IPS DF 6.9 (cell line): ENCODE results near the gene ARID3B.

ENCODE experiments used
- DNase-seq: peaks from one replicate; pipeline ENCODE4 v3.0.0-alpha.2; 2013; ENCODE audit warnings: low read depth, low spot score
- H3K27ac ChIP-seq: one replicate; pipeline ENCODE4 v1.5.1; 2013; ENCODE audit warnings: low read length, control low read depth
- H3K27me3 ChIP-seq: 2 replicates; pipeline ENCODE4 v1.6.1; 2013; ENCODE audit warnings: mild to moderate bottlenecking, low read length; ENCODE audit not compliant: control insufficient read depth, insufficient read depth
- H3K36me3 ChIP-seq: 2 replicates; pipeline ENCODE4 v1.6.1; 2013; ENCODE audit warnings: low read length; ENCODE audit not compliant: control insufficient read depth, insufficient read depth
- H3K4me1 ChIP-seq: 2 replicates; pipeline ENCODE4 v1.6.1; 2013; ENCODE audit warnings: low read length; ENCODE audit not compliant: control insufficient read depth, insufficient read depth
- H3K4me3 ChIP-seq: 2 replicates; pipeline ENCODE4 v1.5.1; 2013; ENCODE audit warnings: mild to moderate bottlenecking, low read length
- H3K9me3 ChIP-seq: 2 replicates; pipeline ENCODE4 v1.6.1; 2013; ENCODE audit warnings: low read length, inconsistent platforms; ENCODE audit not compliant: control insufficient read depth, insufficient read depth
- WGBS: extraction: QIAGEN DNeasy Blood & Tissue Kit; methylation state at CpG from one replicate; pipeline ENCODE4 v1.1.7; 2013; ENCODE audit warnings: mixed read lengths, missing lambda C conversion rate; ENCODE audit not compliant: insufficient read length, insufficient coverage; 5-methylcytosine and 5-hydroxymethylcytosine counted together

Gene ARID3B

GRCh38 chr15:74599156-74599555, 58.1 kb downstream of the ARID3B start:
- no peak for DNase-seq
- H3K27me3 ChIP-seq = no peaks in the 10 kb centered on the region
- no CpG with 5 or more reads among the region's 15 CpGs for WGBS
- no peaks in the 10 kb centered on the region for H3K9me3 ChIP-seq
- H3K27ac ChIP-seq = no peak overlapping the region
- no peak overlapping the region for H3K4me3 ChIP-seq
- peaks cover 2% of the 10 kb centered on the region; the same call in 1 of the 2 replicates for H3K4me1 ChIP-seq
- peaks cover 10% of the 10 kb centered on the region for H3K36me3 ChIP-seq

- no CpG with 5 or more reads among the region's 13 CpGs for WGBS
Measured at GRCh38 chr15:74603026-74603788, 62.2 kb downstream of the ARID3B start.

GRCh38 chr15:74603789-74604705, 63.0 kb downstream of the ARID3B start:
- H3K4me1 ChIP-seq = no peaks in the 10 kb centered on the region
- H3K27ac ChIP-seq = no peak overlapping the region
- DNase-seq = no peak
- H3K27me3 ChIP-seq = no peaks in the 10 kb centered on the region
- no CpG with 5 or more reads among the region's 11 CpGs for WGBS
- H3K4me3 ChIP-seq = no peak overlapping the region
- no peaks in the 10 kb centered on the region for H3K9me3 ChIP-seq
- no peaks in the 10 kb centered on the region; the same call in 1 of the 2 replicates for H3K36me3 ChIP-seq

More at GRCh38 chr15:74603026-74603788, 62.2 kb downstream of the ARID3B start:
- no peak for DNase-seq
- no peaks in the 10 kb centered on the region for H3K27me3 ChIP-seq
- no peak overlapping the region for H3K4me3 ChIP-seq
- H3K36me3 ChIP-seq = no peaks in the 10 kb centered on the region; the same call in 1 of the 2 replicates
- peaks cover 2% of the 10 kb centered on the region; the same call in 1 of the 2 replicates for H3K4me1 ChIP-seq
- H3K9me3 ChIP-seq = no peaks in the 10 kb centered on the region
- H3K27ac ChIP-seq = no peak overlapping the region

GRCh38 chr15:74604983-74605794, 64.2 kb downstream of the ARID3B start:
- no CpG with 5 or more reads among the region's 12 CpGs for WGBS
- Histone ChIP-seq H3K9me3 (no peaks in the 10 kb centered on the region), H3K36me3 (no peaks in the 10 kb centered on the region), H3K27ac (no peak overlapping the region), H3K4me1 (no peaks in the 10 kb centered on the region), H3K4me3 (no peak overlapping the region), H3K27me3 (no peaks in the 10 kb centered on the region)
- no peak for DNase-seq

- H3K4me1 ChIP-seq = no peaks in the 10 kb centered on the region
- no peak overlapping the region for H3K27ac ChIP-seq
- no peaks in the 10 kb centered on the region for H3K36me3 ChIP-seq
- H3K9me3 ChIP-seq = no peaks in the 10 kb centered on the region
- no peaks in the 10 kb centered on the region for H3K27me3 ChIP-seq
- H3K4me3 ChIP-seq = no peak overlapping the region
- no CpG with 5 or more reads among the region's 1 CpG for WGBS
- no peak for DNase-seq
Measured at GRCh38 chr15:74605795-74606150, 64.8 kb downstream of the ARID3B start.

GRCh38 chr15:74608786-74609185, 67.8 kb downstream of the ARID3B start:
- DNase-seq = no peak
- no peak overlapping the region for H3K4me3 ChIP-seq
- no peaks in the 10 kb centered on the region for H3K27me3 ChIP-seq
- no CpG with 5 or more reads among the region's 3 CpGs for WGBS
- H3K9me3 ChIP-seq = no peaks in the 10 kb centered on the region
- no peaks in the 10 kb centered on the region for H3K4me1 ChIP-seq
- no peak overlapping the region for H3K27ac ChIP-seq
- H3K36me3 ChIP-seq = no peaks in the 10 kb centered on the region

GRCh38 chr15:74609938-74610301, 68.9 kb downstream of the ARID3B start:
- Histone ChIP-seq H3K9me3 (no peaks in the 10 kb centered on the region), H3K4me1 (no peaks in the 10 kb centered on the region)

GRCh38 chr15:74610302-74610951, 69.4 kb downstream of the ARID3B start:
- H3K9me3 ChIP-seq = no peaks in the 10 kb centered on the region
- H3K27ac ChIP-seq = no peak overlapping the region
- WGBS = no CpG with 5 or more reads among the region's 7 CpGs
- no peak overlapping the region for H3K4me3 ChIP-seq
- no peaks in the 10 kb centered on the region for H3K36me3 ChIP-seq
- no peak for DNase-seq
- H3K27me3 ChIP-seq = no peaks in the 10 kb centered on the region
- H3K4me1 ChIP-seq = no peaks in the 10 kb centered on the region

More at GRCh38 chr15:74609938-74610301, 68.9 kb downstream of the ARID3B start:
- WGBS = no CpG with 5 or more reads among the region's 3 CpGs
- no peaks in the 10 kb centered on the region for H3K36me3 ChIP-seq
- no peak for DNase-seq
- no peaks in the 10 kb centered on the region for H3K27me3 ChIP-seq
- H3K27ac ChIP-seq = no peak overlapping the region
- H3K4me3 ChIP-seq = no peak overlapping the region

GRCh38 chr15:74611341-74611740, 70.3 kb downstream of the ARID3B start:
- H3K4me3 ChIP-seq = no peak overlapping the region
- WGBS = no CpG with 5 or more reads among the region's 11 CpGs
- H3K9me3 ChIP-seq = no peaks in the 10 kb centered on the region
- no peak for DNase-seq
- H3K4me1 ChIP-seq = no peaks in the 10 kb centered on the region
- H3K27ac ChIP-seq = no peak overlapping the region
- no peaks in the 10 kb centered on the region for H3K27me3 ChIP-seq
- H3K36me3 ChIP-seq = no peaks in the 10 kb centered on the region
